Endothelial cell of coronary artery (primary cell): ENCODE results near the gene WFDC2. TPM values are rescaled to one million over a fixed set of nuclear protein-coding genes. Genes with fewer than 3 reads are reported as not detected.

Experiments used
- total RNA-seq: library from RNA; depleted of rRNA; stranded (reverse); fragments of >200 nt; gene quantifications from 2 replicates; pipeline ENCODE4 v1.2.3, GENCODE V29; 2014

Gene WFDC2, protein sequence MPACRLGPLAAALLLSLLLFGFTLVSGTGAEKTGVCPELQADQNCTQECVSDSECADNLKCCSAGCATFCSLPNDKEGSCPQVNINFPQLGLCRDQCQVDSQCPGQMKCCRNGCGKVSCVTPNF
- not detected in 2 replicates for total RNA-seq

DNA sequence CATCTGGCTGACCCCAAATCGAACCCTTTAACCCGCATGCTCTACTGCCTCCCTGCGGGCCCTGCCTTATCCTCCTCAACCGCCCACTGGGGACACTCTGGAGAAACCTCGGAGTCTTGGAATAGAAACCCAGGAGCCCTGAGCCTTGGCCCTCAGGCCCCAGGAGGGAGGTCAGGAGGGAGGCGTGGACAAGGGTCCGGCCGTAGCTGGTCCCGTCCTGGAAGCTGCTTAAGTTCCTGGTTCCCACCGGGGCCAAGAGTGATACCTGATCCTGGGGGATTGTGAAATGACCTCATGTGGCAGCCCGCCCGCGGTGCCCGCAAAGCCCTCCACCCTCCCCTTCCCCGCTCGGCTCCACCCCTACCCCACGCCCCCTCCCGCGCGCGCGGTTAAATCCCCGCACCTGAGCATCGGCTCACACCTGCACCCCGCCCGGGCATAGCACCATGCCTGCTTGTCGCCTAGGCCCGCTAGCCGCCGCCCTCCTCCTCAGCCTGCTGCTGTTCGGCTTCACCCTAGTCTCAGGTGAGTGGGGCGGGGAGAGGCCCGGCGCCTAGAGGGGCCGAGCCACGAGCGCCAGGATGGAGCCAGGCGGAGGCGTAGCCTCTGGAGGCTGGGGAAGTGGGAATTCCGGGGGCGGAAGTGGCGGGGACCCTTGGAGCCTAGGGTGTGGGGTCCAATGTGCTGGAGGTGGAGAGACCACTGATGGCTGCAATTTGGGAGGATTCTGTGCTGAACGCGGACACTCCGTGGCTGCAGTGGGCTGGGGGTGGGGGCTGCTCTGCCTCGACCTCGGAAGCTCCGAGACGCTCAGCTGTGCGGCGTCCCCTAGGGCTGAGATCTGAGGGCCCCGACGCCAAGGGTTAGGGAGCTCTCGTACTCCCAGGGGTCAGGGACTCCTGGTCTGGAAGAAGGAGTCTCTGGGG is at the start of gene WFDC2:
Gene WFDC2 (plus strand): TSS at position 418 of the 926 bp plus-strand sequence. CDS start 29 bp downstream, at position 447.

GRCh38 chr20:45515147-45515913 is 45.8 kb downstream of the WFDC2 start, which contains the start of gene SPINT3:
TSS of gene SPINT3 (minus strand) at chr20:45515622. CDS start at chr20:45515608, 14 bp downstream.

Other genes starting within 250 kb of the WFDC2 start
- gene SEMG2, start 248.4 kb upstream of the WFDC2 start, total RNA-seq, result not detected in 2 replicates
- gene SLPI, start 215.2 kb upstream of the WFDC2 start, total RNA-seq, result 0.19 TPM in 1 of 2 replicates, not detected in the other
- gene RBPJL, start 162.9 kb upstream of the WFDC2 start, total RNA-seq, result not detected in 2 replicates
- not detected in 2 replicates for gene MATN4, start 161.5 kb upstream of the WFDC2 start, total RNA-seq
- gene SDC4, start 121.3 kb upstream of the WFDC2 start, total RNA-seq, result 16.2 and 48.7 TPM in 2 replicates
- 14.0 and 19.2 TPM in 2 replicates for gene SYS1, start 106.6 kb upstream of the WFDC2 start, total RNA-seq
- gene TP53TG5, start 91.4 kb upstream of the WFDC2 start, total RNA-seq, result not detected in 2 replicates
- 4.3 and 4.6 TPM in 2 replicates for gene DBNDD2, start 61.5 kb upstream of the WFDC2 start, total RNA-seq
- gene PIGT, start 53.6 kb upstream of the WFDC2 start, total RNA-seq, result 16.6 and 21.5 TPM in 2 replicates
- not detected in 2 replicates for gene SPINT3, start 45.9 kb downstream of the WFDC2 start, total RNA-seq
- gene WFDC6, start 69.7 kb downstream of the WFDC2 start, total RNA-seq, result not detected in 2 replicates
- gene EPPIN, start 77.6 kb downstream of the WFDC2 start, total RNA-seq, result not detected in 2 replicates
- gene WFDC8, start 109.5 kb downstream of the WFDC2 start, total RNA-seq, result not detected in 2 replicates
- not detected in 2 replicates for gene WFDC10A, start 160.0 kb downstream of the WFDC2 start, total RNA-seq
- not detected in 2 replicates for gene WFDC9, start 161.5 kb downstream of the WFDC2 start, total RNA-seq
- not detected in 2 replicates for gene WFDC11, start 200.5 kb downstream of the WFDC2 start, total RNA-seq
- not detected in 2 replicates for gene WFDC13, start 232.3 kb downstream of the WFDC2 start, total RNA-seq
- not detected in 2 replicates for gene WFDC10B, start 235.3 kb downstream of the WFDC2 start, total RNA-seq